BLaER1 treated with 17β-estradiol and CSF1 and Interleukin-3, amounts not matched to agents 10 nM and 100 nM (cell line): ENCODE measurements around the gene LYZL1.

ENCODE experiments used
- H3K27ac ChIP-seq, 11 experiments: shearing (Covaris generic); formaldehyde crosslinking; 2 replicates each; pipeline ENCODE4 v1.8.1; 2022
- H3K27me3 ChIP-seq, 11 experiments: shearing (Covaris generic); formaldehyde crosslinking; 2 replicates each; pipeline ENCODE4 v1.8.1; 2022
- H3K36me3 ChIP-seq, 11 experiments: shearing (Covaris generic); formaldehyde crosslinking; 2 replicates each; pipeline ENCODE4 v1.8.1; 2022
- H3K4me1 ChIP-seq, 10 experiments: shearing (Covaris generic); formaldehyde crosslinking; 2 replicates each; pipeline ENCODE4 v1.8.1; 2022
- H3K4me2 ChIP-seq, 11 experiments: shearing (Covaris generic); formaldehyde crosslinking; 2 replicates each; pipeline ENCODE4 v1.8.1; 2022
- H3K4me3 ChIP-seq, 10 experiments: shearing (Covaris generic); formaldehyde crosslinking; 2 replicates each; pipeline ENCODE4 v1.8.1; 2022
- H3K9ac ChIP-seq, 11 experiments: shearing (Covaris generic); formaldehyde crosslinking; 2 replicates each; pipeline ENCODE4 v1.8.1; 2022
- H3K9me3 ChIP-seq, 11 experiments: shearing (Covaris generic); formaldehyde crosslinking; replicated peaks in 1 of 11; 2 replicates each; pipeline ENCODE4 v1.8.1; 2022
- H4K20me1 ChIP-seq, 11 experiments: shearing (Covaris generic); formaldehyde crosslinking; 2 replicates each; pipeline ENCODE4 v1.8.1; 2022
- Cebpa-rat ChIP-seq, 11 experiments: shearing (Covaris generic); IDR thresholded peaks; 2 replicates each; pipeline ENCODE4 v1.8.1; 2022

LYZL1 gene

GRCh38 chr10:29248158-29248557 lies 40.7 kb upstream of the LYZL1 start:
- Histone ChIP-seq H4K20me1 (no peaks in the 10 kb centered on the region), H3K4me2 (no peak overlapping the region), H3K9ac (no peak overlapping the region), H3K9me3 (no peaks in the 10 kb centered on the region; a peak in 1 of 22 replicates), H3K4me1 (peaks cover 0 to 5% (median under 1%) of the 10 kb centered on the region in 10 experiments; a peak in 10 of 20 replicates), H3K27me3 (no peaks in the 10 kb centered on the region), H3K4me3 (no peak overlapping the region), H3K27ac (no peak overlapping the region), H3K36me3 (no peaks in the 10 kb centered on the region)
- no peak for TF ChIP-seq Cebpa-rat (IDR thresholded peaks at IDR 0.05)

- H3K9me3 ChIP-seq, result no peaks in the 10 kb centered on the region; a peak in 1 of 22 replicates
Measured at GRCh38 chr10:29249018-29249417, 39.9 kb upstream of the LYZL1 start.

GRCh38 chr10:29250066-29250465 lies 38.8 kb upstream of the LYZL1 start:
- TF ChIP-seq Cebpa-rat (IDR thresholded peaks at IDR 0.05), result no peak

More at GRCh38 chr10:29249018-29249417, 39.9 kb upstream of the LYZL1 start:
- no peak for TF ChIP-seq Cebpa-rat (IDR thresholded peaks at IDR 0.05)
- Histone ChIP-seq H3K4me2 (no peak overlapping the region), H4K20me1 (no peaks in the 10 kb centered on the region), H3K9ac (no peak overlapping the region), H3K27me3 (no peaks in the 10 kb centered on the region), H3K4me3 (no peak overlapping the region), H3K36me3 (no peaks in the 10 kb centered on the region), H3K27ac (no peak overlapping the region), H3K4me1 (peaks cover 0 to 13% (median 9%) of the 10 kb centered on the region in 10 experiments; a peak in 17 of 20 replicates)

GRCh38 chr10:29252811-29253689 lies 35.8 kb upstream of the LYZL1 start:
- H3K9ac ChIP-seq, result no peak overlapping the region
- TF ChIP-seq Cebpa-rat (IDR thresholded peaks at IDR 0.05), result no peak

More at GRCh38 chr10:29250066-29250465, 38.8 kb upstream of the LYZL1 start:
- H3K36me3 ChIP-seq, result no peaks in the 10 kb centered on the region
- no peak overlapping the region for H3K4me2 ChIP-seq
- H3K9ac ChIP-seq, result no peak overlapping the region
- no peaks in the 10 kb centered on the region for H3K9me3 ChIP-seq
- no peak overlapping the region for H3K27ac ChIP-seq
- no peaks in the 10 kb centered on the region for H3K27me3 ChIP-seq
- H3K4me3 ChIP-seq, result no peak overlapping the region
- peaks cover 7 to 24% (median 19%) of the 10 kb centered on the region in 10 experiments; a peak in 18 of 20 replicates for H3K4me1 ChIP-seq
- no peaks in the 10 kb centered on the region for H4K20me1 ChIP-seq

GRCh38 chr10:29253690-29254029 lies 35.2 kb upstream of the LYZL1 start:
- H3K4me1 ChIP-seq, result peaks cover 7 to 30% (median 20%) of the 10 kb centered on the region in 10 experiments; a peak in 18 of 20 replicates
- no peak overlapping the region for H3K4me3 ChIP-seq
- TF ChIP-seq Cebpa-rat (IDR thresholded peaks at IDR 0.05), result no peak
- H4K20me1 ChIP-seq, result no peaks in the 10 kb centered on the region
- H3K27ac ChIP-seq, result no peak overlapping the region
- H3K4me2 ChIP-seq, result peak overlapping the region in 10 of 11 experiments; percentile 58 to 83 (median 74); a peak in 18 of 22 replicates
- no peaks in the 10 kb centered on the region for H3K36me3 ChIP-seq
- H3K27me3 ChIP-seq, result no peaks in the 10 kb centered on the region
- no peak overlapping the region for H3K9ac ChIP-seq
- H3K9me3 ChIP-seq, result no peaks in the 10 kb centered on the region

More at GRCh38 chr10:29252811-29253689, 35.8 kb upstream of the LYZL1 start:
- no peaks in the 10 kb centered on the region for H3K27me3 ChIP-seq
- H3K36me3 ChIP-seq, result no peaks in the 10 kb centered on the region
- peak overlapping the region in 10 of 11 experiments; percentile 58 to 83 (median 74); a peak in 13 of 22 replicates for H3K4me2 ChIP-seq
- no peaks in the 10 kb centered on the region for H3K9me3 ChIP-seq
- no peaks in the 10 kb centered on the region for H4K20me1 ChIP-seq
- peaks cover 7 to 30% (median 20%) of the 10 kb centered on the region in 10 experiments; a peak in 18 of 20 replicates for H3K4me1 ChIP-seq
- no peak overlapping the region for H3K27ac ChIP-seq
- no peak overlapping the region for H3K4me3 ChIP-seq

- Histone ChIP-seq H3K27ac (no peak overlapping the region), H3K4me1 (peaks cover 7 to 30% (median 20%) of the 10 kb centered on the region in 10 experiments; a peak in 18 of 20 replicates), H3K27me3 (no peaks in the 10 kb centered on the region), H3K4me2 (peak overlapping the region; percentile 25 to 83 (median 73); a peak in 21 of 22 replicates), H3K4me3 (no peak overlapping the region; a peak in 1 of 20 replicates), H3K9ac (0 out of 22 replicates have a peak overlapping the region, but pooled peaks of 1 of the 11 experiments have one; percentile 16), H3K36me3 (no peaks in the 10 kb centered on the region), H3K9me3 (peaks cover 0 to 3% (median 2%) of the 10 kb centered on the region in 11 experiments; a peak in 7 of 22 replicates), H4K20me1 (no peaks in the 10 kb centered on the region)
- no peak for TF ChIP-seq Cebpa-rat (IDR thresholded peaks at IDR 0.05)
Measured at GRCh38 chr10:29254123-29255046, 34.5 kb upstream of the LYZL1 start.

- TF ChIP-seq Cebpa-rat (IDR thresholded peaks at IDR 0.05), result no peak
- H3K27ac ChIP-seq, result no peak overlapping the region
Measured at GRCh38 chr10:29255104-29255503, 33.8 kb upstream of the LYZL1 start.

GRCh38 chr10:29256019-29256418 lies 32.9 kb upstream of the LYZL1 start:
- no peak for TF ChIP-seq Cebpa-rat (IDR thresholded peaks at IDR 0.05)
- Histone ChIP-seq H3K9ac (no peak overlapping the region), H3K27me3 (no peaks in the 10 kb centered on the region), H3K4me2 (no peak overlapping the region), H3K27ac (no peak overlapping the region), H4K20me1 (no peaks in the 10 kb centered on the region), H3K36me3 (no peaks in the 10 kb centered on the region), H3K9me3 (peaks cover 0 to 13% (median 5%) of the 10 kb centered on the region in 11 experiments; a peak in 10 of 22 replicates), H3K4me3 (no peak overlapping the region), H3K4me1 (peaks cover 7 to 30% (median 20%) of the 10 kb centered on the region in 10 experiments; a peak in 18 of 20 replicates)

More at GRCh38 chr10:29255104-29255503, 33.8 kb upstream of the LYZL1 start:
- Histone ChIP-seq H3K9me3 (peaks cover 0 to 7% (median 5%) of the 10 kb centered on the region in 11 experiments; a peak in 8 of 22 replicates), H3K4me2 (peak overlapping the region in 10 of 11 experiments; percentile 25 to 83 (median 74); a peak in 19 of 22 replicates), H4K20me1 (no peaks in the 10 kb centered on the region), H3K4me1 (peaks cover 7 to 30% (median 20%) of the 10 kb centered on the region in 10 experiments; a peak in 18 of 20 replicates), H3K4me3 (no peak overlapping the region), H3K27me3 (no peaks in the 10 kb centered on the region), H3K9ac (no peak overlapping the region), H3K36me3 (no peaks in the 10 kb centered on the region)
